OCI-LY3 (cell line): ENCODE measurements around the gene EHF.

Experiments used
- H2AFZ ChIP-seq: fragments of 200-600, 300-600 bp; shearing (Covaris generic); 2 replicates; pipeline ENCODE4 v1.6.0; 2014; ENCODE audit warnings: antibody characterized with exemption, low read depth, low read length
- H3K27ac ChIP-seq: fragments of 200-600, 300-600 bp; sonication (generic); 2 replicates; pipeline ENCODE4 v1.5.1; 2014; ENCODE audit warnings: mild to moderate bottlenecking, low read length, moderate library complexity, mixed read lengths
- H3K27me3 ChIP-seq: fragments of 200-600, 300-600 bp; sonication (generic); 2 replicates; pipeline ENCODE4 v1.6.1; 2014; ENCODE audit warnings: low read depth, low read length, mixed read lengths
- H3K36me3 ChIP-seq: fragments of 200-600, 300-600 bp; sonication (generic); replicated peaks from 2 replicates; pipeline ENCODE3; 2014; ENCODE audit warnings: low read depth, low read length, mixed read lengths
- H3K4me1 ChIP-seq: fragments of 300-600, 200-600 bp; sonication (generic); 2 replicates; pipeline ENCODE4 v1.6.1; 2014; ENCODE audit warnings: low read length, mixed read lengths
- H3K4me2 ChIP-seq: fragments of 200-600, 300-600 bp; sonication (generic); 2 replicates; pipeline ENCODE4 v1.6.1; 2014; ENCODE audit warnings: low read length, mixed read lengths
- H3K4me3 ChIP-seq: fragments of 300-600, 200-600 bp; sonication (generic); 2 replicates; pipeline ENCODE4 v1.5.1; 2014; ENCODE audit warnings: antibody characterized with exemption, mild to moderate bottlenecking, low read length, moderate library complexity
- H3K79me2 ChIP-seq: fragments of 300-600, 200-600 bp; shearing (Covaris generic); 2 replicates; pipeline ENCODE4 v1.6.1; 2014; ENCODE audit warnings: mild to moderate bottlenecking, low read length, mixed read lengths
- H3K9ac ChIP-seq: fragments of 300-600, 200-600 bp; shearing (Covaris generic); 2 replicates; pipeline ENCODE4 v1.6.0; 2014; ENCODE audit warnings: mild to moderate bottlenecking, low read length, moderate library complexity
- H3K9me3 ChIP-seq: fragments of 200-600, 300-600 bp; shearing (Covaris generic); 2 replicates; pipeline ENCODE4 v1.6.1; 2014; ENCODE audit warnings: low read length, mixed read lengths; ENCODE audit not compliant: insufficient read depth
- H4K20me1 ChIP-seq: fragments of 200-600, 300-600 bp; sonication (generic); 2 replicates; pipeline ENCODE4 v1.6.1; 2016; ENCODE audit warnings: low read length, mixed read lengths; ENCODE audit not compliant: insufficient read depth
- EZH2phosphoT487 ChIP-seq: fragments of 200-600 bp; shearing (Covaris generic); IDR thresholded peaks from 2 replicates; pipeline ENCODE4 v1.6.1; 2018; ENCODE audit warnings: antibody characterized with exemption, mixed run types, low read depth
- TF ChIP-seq, protein P1 (sequence below): fragments of 200-600, 300-600 bp; sonication (generic); IDR thresholded peaks from 2 replicates; pipeline ENCODE4 v1.5.1; 2014; ENCODE audit warnings: antibody characterized with exemption, low read length, low read depth

Gene EHF

DNA sequence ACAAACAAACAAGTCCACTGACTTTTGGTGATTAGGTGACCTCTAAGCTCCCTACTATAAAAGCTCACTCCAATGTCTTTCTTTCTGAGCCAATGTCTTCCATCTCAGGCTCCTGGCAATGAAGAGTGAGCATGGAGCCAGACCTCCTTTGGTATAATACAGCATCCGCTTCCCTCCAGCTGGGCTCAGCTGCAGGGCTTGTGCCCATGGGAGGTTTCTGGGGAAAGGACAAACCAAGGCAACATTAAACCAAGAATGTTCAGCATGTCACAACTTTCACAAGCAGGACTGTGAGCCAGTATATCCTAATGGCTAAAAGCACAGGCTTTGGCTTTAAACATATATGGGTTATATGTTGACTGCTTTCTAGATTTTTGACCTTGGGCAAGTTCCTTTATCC lies 58.8 kb downstream of the EHF start:
- Histone ChIP-seq H4K20me1 (no peaks in the 10 kb centered on the region), H3K27me3 (no peaks in the 10 kb centered on the region), H2AFZ (no peak overlapping the region), H3K4me2 (no peak overlapping the region), H3K27ac (no peak overlapping the region), H3K4me1 (peaks cover 14% of the 10 kb centered on the region), H3K79me2 (no peaks in the 10 kb centered on the region), H3K9me3 (no peaks in the 10 kb centered on the region), H3K4me3 (no peak overlapping the region), H3K36me3 (no peaks in the 10 kb centered on the region), H3K9ac (no peak overlapping the region)
- TF ChIP-seq, protein P1, sequence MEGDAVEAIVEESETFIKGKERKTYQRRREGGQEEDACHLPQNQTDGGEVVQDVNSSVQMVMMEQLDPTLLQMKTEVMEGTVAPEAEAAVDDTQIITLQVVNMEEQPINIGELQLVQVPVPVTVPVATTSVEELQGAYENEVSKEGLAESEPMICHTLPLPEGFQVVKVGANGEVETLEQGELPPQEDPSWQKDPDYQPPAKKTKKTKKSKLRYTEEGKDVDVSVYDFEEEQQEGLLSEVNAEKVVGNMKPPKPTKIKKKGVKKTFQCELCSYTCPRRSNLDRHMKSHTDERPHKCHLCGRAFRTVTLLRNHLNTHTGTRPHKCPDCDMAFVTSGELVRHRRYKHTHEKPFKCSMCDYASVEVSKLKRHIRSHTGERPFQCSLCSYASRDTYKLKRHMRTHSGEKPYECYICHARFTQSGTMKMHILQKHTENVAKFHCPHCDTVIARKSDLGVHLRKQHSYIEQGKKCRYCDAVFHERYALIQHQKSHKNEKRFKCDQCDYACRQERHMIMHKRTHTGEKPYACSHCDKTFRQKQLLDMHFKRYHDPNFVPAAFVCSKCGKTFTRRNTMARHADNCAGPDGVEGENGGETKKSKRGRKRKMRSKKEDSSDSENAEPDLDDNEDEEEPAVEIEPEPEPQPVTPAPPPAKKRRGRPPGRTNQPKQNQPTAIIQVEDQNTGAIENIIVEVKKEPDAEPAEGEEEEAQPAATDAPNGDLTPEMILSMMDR, result no peak
- TF ChIP-seq EZH2phosphoT487, result no peak

DNA sequence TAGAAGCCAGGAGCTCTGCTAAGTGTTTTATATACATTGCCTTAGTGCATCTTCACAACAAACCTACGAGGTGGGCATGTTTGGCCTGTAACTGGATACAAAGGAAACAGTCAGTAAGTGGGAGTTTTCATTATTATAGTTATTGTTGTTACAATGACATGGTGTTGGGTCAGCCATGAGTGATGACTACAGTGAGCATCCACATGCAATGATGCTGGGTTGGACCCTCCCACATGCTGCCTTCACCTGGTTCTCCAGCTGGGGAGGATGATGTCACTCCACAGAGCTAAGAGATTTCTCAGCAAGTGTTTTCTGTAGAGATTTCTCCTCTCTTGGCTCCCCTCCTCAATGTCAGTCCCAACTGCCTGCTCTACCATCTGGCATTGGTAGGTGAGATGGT lies 59.3 kb downstream of the EHF start:
- no peak overlapping the region for H3K4me3 ChIP-seq
- no peak overlapping the region for H3K9ac ChIP-seq
- TF ChIP-seq, protein P1, result no peak
- H3K4me1 ChIP-seq, result peaks cover 20% of the 10 kb centered on the region
- no peaks in the 10 kb centered on the region for H3K27me3 ChIP-seq
- H4K20me1 ChIP-seq, result no peaks in the 10 kb centered on the region
- no peaks in the 10 kb centered on the region for H3K36me3 ChIP-seq
- H3K79me2 ChIP-seq, result no peaks in the 10 kb centered on the region
- H3K4me2 ChIP-seq, result no peak overlapping the region
- H3K9me3 ChIP-seq, result no peaks in the 10 kb centered on the region
- H3K27ac ChIP-seq, result no peak overlapping the region
- no peak overlapping the region for H2AFZ ChIP-seq

DNA sequence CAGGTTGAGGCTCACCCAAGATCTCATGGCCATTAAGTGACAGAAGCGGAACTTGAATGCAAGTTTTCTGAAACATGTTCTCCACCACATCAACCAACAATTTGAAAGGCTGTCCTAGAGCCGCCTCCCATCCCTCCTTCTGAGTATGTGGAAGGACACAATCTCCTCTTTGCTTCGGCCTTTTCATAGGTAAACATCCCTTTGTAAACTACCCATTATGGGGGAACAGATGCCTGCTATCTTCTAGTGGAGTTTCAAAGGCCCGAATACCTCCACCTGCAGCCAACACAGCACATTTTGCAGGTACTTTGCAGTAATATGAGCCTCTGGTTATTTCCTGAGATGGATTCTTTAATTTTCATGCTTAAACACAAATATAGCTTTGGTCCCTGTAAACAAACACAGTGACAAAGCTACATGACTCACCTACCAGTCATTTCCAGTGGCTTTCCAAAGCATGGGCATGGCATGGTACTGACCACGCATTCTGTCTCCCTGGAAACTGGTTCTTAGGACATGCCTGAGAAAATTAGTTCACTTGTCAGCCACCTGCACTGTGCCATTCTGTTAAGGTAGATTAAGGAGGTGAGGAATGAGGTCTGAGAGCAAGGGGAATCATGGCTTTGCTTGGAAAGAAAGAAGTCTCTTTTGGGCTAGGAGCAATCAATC lies 60.2 kb downstream of the EHF start:
- Histone ChIP-seq H3K4me2 (no peak overlapping the region), H3K79me2 (no peaks in the 10 kb centered on the region), H3K36me3 (no peaks in the 10 kb centered on the region), H2AFZ (no peak overlapping the region), H3K4me1 (peaks cover 23% of the 10 kb centered on the region), H3K27ac (no peak overlapping the region), H3K9me3 (no peaks in the 10 kb centered on the region), H4K20me1 (no peaks in the 10 kb centered on the region), H3K4me3 (no peak overlapping the region), H3K27me3 (no peaks in the 10 kb centered on the region), H3K9ac (no peak overlapping the region)
- TF ChIP-seq, protein P1, result no peak
- no peak for TF ChIP-seq EZH2phosphoT487

DNA sequence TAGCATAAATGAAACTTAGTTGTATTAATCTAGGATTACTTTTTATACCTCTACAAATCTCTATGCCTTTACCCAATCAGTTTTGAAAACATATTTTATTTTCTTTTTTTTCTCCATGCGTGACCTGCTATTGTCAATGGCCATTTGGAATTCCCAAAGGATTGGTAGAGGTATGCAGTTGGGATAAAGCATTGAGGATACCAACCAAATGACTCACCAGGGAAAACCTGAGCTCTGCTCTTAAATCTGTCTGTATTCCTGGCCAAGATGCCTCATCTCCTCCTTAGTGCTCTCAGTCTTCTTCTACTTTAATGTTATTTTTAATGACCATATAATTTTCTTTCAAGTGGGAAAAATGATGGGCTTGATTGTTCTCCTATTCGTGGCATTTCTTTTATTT lies 61.9 kb downstream of the EHF start:
- H3K27ac ChIP-seq, result no peak overlapping the region
- peaks cover 25% of the 10 kb centered on the region for H3K4me1 ChIP-seq
- no peaks in the 10 kb centered on the region for H4K20me1 ChIP-seq
- no peaks in the 10 kb centered on the region for H3K36me3 ChIP-seq
- H3K4me3 ChIP-seq, result no peak overlapping the region
- no peak overlapping the region for H3K9ac ChIP-seq
- TF ChIP-seq EZH2phosphoT487, result no peak
- TF ChIP-seq, protein P1, result no peak
- H3K79me2 ChIP-seq, result no peaks in the 10 kb centered on the region
- no peak overlapping the region for H3K4me2 ChIP-seq
- no peaks in the 10 kb centered on the region for H3K27me3 ChIP-seq
- no peak overlapping the region for H2AFZ ChIP-seq
- no peaks in the 10 kb centered on the region for H3K9me3 ChIP-seq
